GM18505 (cell line): Measurements from ENCODE around the gene SUSD6.

Source experiments
- ATAC-seq: cut with Tn5 transposase; IDR thresholded peaks from one replicate; pipeline ENCODE4 v1.9.1; 2021; ENCODE audit not compliant: unreplicated experiment
- POLR2A ChIP-seq: IDR thresholded peaks from 4 replicates; pipeline ENCODE4 v1.6.1; 2011; ENCODE audit warnings: borderline replicate concordance; ENCODE audit not compliant: insufficient read depth, insufficient read length; ENCODE audit errors: extremely low read depth

SUSD6 gene

GRCh38 chr14:69619012-69619411 is 7.6 kb downstream of the SUSD6 start:
- no peak for ATAC-seq
- TF ChIP-seq POLR2A, result no peak

DNA sequence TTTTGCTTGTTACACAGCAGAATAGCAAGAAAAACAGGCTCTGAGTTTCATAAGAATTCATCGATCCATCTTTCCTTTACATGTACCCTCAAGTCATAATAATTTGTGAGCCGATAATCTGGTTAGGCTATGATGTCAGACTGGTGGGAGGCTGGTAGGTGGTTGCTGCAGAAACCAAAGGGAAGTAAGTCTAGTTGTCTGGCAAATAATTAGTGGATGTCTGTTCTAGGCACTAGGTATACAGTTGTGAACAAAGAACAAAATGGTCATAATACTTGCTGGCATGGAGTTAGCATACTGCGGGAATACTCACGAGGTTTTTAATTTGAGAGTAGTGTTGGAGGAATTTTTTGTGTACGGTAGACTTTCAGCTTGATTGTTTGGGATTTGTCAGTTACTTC is 8.8 kb downstream of the SUSD6 start:
- no peak for ATAC-seq
- no peak for TF ChIP-seq POLR2A

- TF ChIP-seq POLR2A, result no peak
- no peak for ATAC-seq
These were observed 9.6 kb downstream of the SUSD6 start for GRCh38 chr14:69620981-69621380.

DNA sequence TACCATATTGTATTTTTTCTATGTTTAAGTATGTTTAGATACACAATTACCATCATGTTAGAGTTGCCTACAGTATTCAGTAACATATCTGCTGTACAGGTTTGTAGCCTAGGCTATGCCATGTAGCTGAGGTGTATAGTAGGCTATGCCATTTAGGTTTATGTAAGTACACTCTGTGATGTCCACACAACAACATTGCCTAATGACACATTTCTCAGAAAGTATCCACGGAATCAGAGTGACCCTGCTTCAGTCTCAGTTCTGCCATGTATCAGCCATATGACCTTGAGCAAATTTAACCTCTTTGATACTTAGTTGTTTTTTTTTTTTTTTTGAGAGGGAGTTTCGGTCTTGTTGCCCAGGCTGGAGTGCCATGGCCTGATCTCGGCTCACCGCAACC is 12.7 kb downstream of the SUSD6 start:
- no peak for TF ChIP-seq POLR2A
- ATAC-seq, result no peak

DNA sequence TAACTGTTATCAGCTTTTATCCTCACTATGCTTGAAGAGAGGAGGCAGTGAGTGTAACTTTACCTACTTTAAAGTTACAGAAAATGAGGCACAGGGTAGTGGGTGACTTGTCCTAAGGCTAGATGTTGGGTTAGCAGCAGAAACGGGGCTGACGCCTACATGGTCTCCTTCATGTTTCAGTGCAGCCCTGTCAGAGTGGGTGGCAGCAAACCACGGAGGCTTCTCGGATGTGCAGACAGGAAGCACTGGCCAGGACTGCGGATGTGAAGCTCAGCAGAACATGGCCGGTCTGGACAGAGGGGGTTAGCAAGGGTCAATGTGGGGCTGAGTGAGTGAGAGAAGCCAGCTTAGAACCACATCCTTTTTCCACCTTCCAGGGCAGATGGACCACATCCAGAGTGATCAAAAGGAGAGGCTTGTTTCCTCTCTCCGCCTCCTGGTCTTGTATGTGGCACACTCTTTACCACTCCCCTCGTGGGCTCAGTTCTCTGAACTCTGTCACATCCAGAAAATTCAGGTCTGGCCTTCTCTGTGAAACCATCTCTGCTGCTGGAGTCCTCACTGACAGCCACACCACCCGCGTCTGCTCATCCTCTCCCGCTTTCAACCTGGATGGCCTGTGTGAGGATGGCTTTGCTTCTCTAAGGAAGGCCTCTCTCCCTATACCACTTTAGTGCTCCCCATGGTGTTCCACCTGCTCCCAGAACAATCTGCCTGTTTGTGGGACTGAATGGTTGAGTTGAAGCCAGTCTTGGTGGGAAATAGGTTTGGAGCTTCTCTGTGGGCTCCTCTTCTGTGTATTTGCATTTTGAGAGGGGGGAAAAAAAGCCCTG is 14.1 kb downstream of the SUSD6 start:
- ATAC-seq, result peak; percentile 79
- TF ChIP-seq POLR2A, result no peak

GRCh38 chr14:69626132-69626500 is 14.7 kb downstream of the SUSD6 start:
- no peak for ATAC-seq
- no peak for TF ChIP-seq POLR2A

GRCh38 chr14:69629225-69630127 is 18.1 kb downstream of the SUSD6 start:
- no peak for ATAC-seq
- no peak for TF ChIP-seq POLR2A

GRCh38 chr14:69630360-69630759 is 19.0 kb downstream of the SUSD6 start:
- ATAC-seq, result no peak
- no peak for TF ChIP-seq POLR2A

DNA sequence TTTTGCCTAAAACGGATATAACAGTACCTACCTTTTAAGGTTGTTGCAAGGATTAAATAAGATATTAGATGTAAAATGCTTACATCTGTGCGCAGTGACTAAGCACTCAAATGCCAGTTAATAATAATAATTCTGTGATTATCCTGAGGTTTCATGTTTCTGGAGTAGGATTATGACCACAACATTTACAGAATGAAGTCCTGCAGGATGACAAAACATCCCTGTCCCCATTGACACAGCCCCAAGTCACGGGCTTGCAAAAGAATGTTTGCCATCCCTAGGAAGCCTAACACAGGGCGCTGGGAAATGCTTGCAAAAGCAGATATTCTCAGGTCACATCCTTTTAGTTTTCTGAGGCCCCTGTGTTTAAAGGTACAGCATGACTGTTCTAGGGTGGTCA is 20.1 kb downstream of the SUSD6 start:
- TF ChIP-seq POLR2A, result no peak
- ATAC-seq, result no peak

DNA sequence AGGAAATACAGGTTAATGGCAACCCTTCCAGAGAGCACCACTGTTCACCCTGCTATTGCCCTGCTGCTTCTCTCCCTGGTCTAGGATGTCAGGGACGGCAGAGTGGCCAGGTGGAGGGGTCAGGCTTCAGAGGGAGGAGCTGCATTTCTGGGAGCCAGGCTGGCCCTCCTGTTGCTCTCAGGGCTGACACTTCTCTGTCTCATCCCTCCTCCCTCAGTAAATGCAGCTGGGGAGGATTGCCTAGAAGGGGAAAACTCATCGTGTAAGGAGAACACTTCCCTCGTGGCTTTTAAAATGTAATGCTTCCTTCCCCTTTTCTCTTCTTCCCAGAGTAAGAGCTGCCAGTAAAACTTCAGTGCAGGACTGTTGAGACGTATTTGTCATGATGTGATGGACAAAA is 20.8 kb downstream of the SUSD6 start:
- no peak for TF ChIP-seq POLR2A
- no peak for ATAC-seq

GRCh38 chr14:69632593-69633151 is 21.3 kb downstream of the SUSD6 start:
- ATAC-seq, result no peak
- no peak for TF ChIP-seq POLR2A

GRCh38 chr14:69633238-69633637 is 21.8 kb downstream of the SUSD6 start:
- no peak for TF ChIP-seq POLR2A
- ATAC-seq, result no peak

DNA sequence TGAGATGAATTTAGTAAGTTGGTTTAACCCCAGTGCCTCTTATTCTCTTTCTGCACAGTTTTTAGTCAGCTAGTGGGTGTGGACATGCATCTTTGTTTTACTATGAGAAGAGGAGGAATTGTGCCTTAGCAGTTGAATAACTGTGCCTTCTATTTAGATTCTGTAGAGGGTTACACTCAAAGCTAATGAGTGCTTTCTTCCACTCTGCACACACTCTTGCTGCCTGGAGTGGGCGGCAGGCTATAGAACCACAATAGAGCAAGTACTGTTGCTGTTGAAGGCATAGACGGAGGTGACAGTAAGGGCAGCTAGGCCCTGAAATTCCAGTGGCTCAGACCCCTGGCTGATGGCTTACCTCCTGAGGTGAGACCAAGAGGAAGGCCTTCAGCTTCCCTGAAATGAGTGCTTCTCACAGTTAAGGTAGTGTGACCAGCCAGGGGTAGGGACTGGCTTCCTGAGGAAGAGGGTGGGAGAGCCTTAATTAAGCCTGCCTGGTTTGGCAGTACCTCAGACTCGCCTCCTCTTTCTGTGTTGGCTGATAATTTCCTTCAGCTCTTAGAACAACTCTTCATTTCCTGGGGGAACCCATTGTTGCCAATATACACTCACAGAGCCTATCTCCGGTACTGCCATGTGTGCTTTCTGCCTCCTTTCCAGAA is 24.7 kb downstream of the SUSD6 start:
- no peak for TF ChIP-seq POLR2A
- ATAC-seq, result no peak
